Psoas muscle (tissue), 8 donors: ENCODE results near the gene CTDP1. TPM values are rescaled to one million over a fixed set of nuclear protein-coding genes. Genes with fewer than 3 reads are reported as not detected.
A peak's percentile ranks its signal among the peaks of the same experiment; 100 is the strongest.

Source experiments
- ATAC-seq, 4 donors: fragments of 200-7000 bp; cut with Tn5 transposase; one replicate each; pipeline ENCODE4 v1.9.1; 2020; ENCODE audit warnings: moderate library complexity in 3 of 4, mild to moderate bottlenecking in 2 of 4
- DNase-seq, 2 donors: peaks; one replicate each; pipeline ENCODE4 v3.0.0-alpha.2; 2020
- H3K27ac ChIP-seq: fragments of 200-600 bp; one replicate; pipeline ENCODE4 v1.8.0; 2022
- H3K27me3 ChIP-seq, 3 donors: fragments of 200-600 bp in 1 of 3; one replicate each; pipeline versions ENCODE4 v1.6.1 to v1.8.0; 2013 to 2022; ENCODE audit warnings: low read length in 2 of 3, mild to moderate bottlenecking in 2 of 3, moderate library complexity in 1 of 3; ENCODE audit not compliant: insufficient read depth in 3 of 3
- H3K36me3 ChIP-seq, 2 donors: fragments of 200-600 bp in 1 of 2; one replicate each; pipeline versions ENCODE4 v1.6.1 to v1.8.0; 2013 to 2022; ENCODE audit warnings: low read depth in 1 of 2, mild to moderate bottlenecking in 1 of 2, moderate library complexity in 1 of 2; ENCODE audit not compliant: insufficient read depth in 1 of 2
- H3K4me1 ChIP-seq: fragments of 200-600 bp; one replicate; pipeline ENCODE4 v1.8.0; 2022
- H3K4me3 ChIP-seq: fragments of 200-600 bp; one replicate; pipeline ENCODE4 v1.8.0; 2022; ENCODE audit warnings: mild to moderate bottlenecking
- H3K9me3 ChIP-seq: fragments of 200-600 bp; one replicate; pipeline ENCODE4 v1.8.0; 2022
- CTCF ChIP-seq: fragments of 200-600 bp; IDR thresholded peaks from one replicate; pipeline ENCODE4 v1.8.0; 2022; ENCODE audit warnings: antibody characterized with exemption
- WGBS, 3 donors: extraction: QIAGEN DNeasy Blood & Tissue Kit; methylation state at CpG; one replicate each; pipeline versions ENCODE4 v1.1.6 to v1.1.7; 2013; 5-methylcytosine and 5-hydroxymethylcytosine counted together
- intact Hi-C, 2 donors: fragments of 100-400 bp; cut with DNase I; formaldehyde crosslinking; loops; one replicate each; pipeline versions ENCODE4 v1.11.0 to v1.14.2; 2022
- polyA plus RNA-seq, 3 donors: library from polyadenylated mRNA; stranded (reverse); fragments of 200-250 nt; gene quantifications; one replicate each; pipeline ENCODE4 v1.2.3, GENCODE V29; 2013
- total RNA-seq, 4 donors: library from RNA; stranded (reverse); fragmentation: NEBNext Ultra II Directional in 2 of 4; extraction: Animal tissue kit (Norgen Biotek cat#: 25700) in 2 of 4; gene quantifications; one replicate each; pipeline versions ENCODE4 v1.2.1 to v1.2.4, GENCODE V29; 2021 to 2023
- donor health status: healthy with polysubstance abuse.
- donor health status: DM: no; HTN: no; CAD: no; lungs with moderate emphysema.
- donor health status: Bipolar disorder and iron deficiency.
- donor health status: healthy.
- donor health status: DM: yes; HTN: yes; CAD: no.
- donor health status: DM: no; HTN: no; CAD: no.
- donor health status: DM: no; HTN: no; CAD: no.
- donor health status: DM: yes; HTN: yes; CAD: no.

Gene CTDP1
- total and polyA plus RNA-seq, 7 donors = 7.6 to 21.6 (median 12.4) TPM

- Histone ChIP-seq H3K9me3 (peaks cover 16% of the 10 kb centered on the region), H3K4me3 (no peak overlapping the region), H3K27ac (no peak overlapping the region), H3K4me1 (no peaks in the 10 kb centered on the region), H3K36me3 (peaks cover 2 to 67% of the 10 kb centered on the region in 2 donors), H3K27me3 (no peaks in the 10 kb centered on the region)
- ATAC-seq (no peak), DNase-seq (no peak)
- intact Hi-C loops = no loop called here
- 95 to 96% (median 96%) methylated on average over 62 to 63 of the region's 63 CpGs for WGBS, 3 donors
- TF ChIP-seq CTCF = no peak
These were observed 55.7 kb downstream of the CTDP1 start for GRCh38 chr18:79735071-79735980.

- ATAC-seq = peak in 2 of 4 donors; percentile 21
- no peak for TF ChIP-seq CTCF
- Histone ChIP-seq H3K4me1 (no peaks in the 10 kb centered on the region), H3K4me3 (no peak overlapping the region), H3K27me3 (no peaks in the 10 kb centered on the region), H3K27ac (no peak overlapping the region), H3K36me3 (peaks cover 2 to 58% of the 10 kb centered on the region in 2 donors), H3K9me3 (peaks cover 15% of the 10 kb centered on the region)
- WGBS, 3 donors = 93 to 97% (median 94%) methylated on average over 24 to 25 of the region's 25 CpGs
- DNase-seq = no peak
- intact Hi-C loops = no loop called here
These were observed 56.6 kb downstream of the CTDP1 start for GRCh38 chr18:79736230-79736629.

- Histone ChIP-seq H3K4me1 (no peaks in the 10 kb centered on the region), H3K27ac (no peak overlapping the region), H3K9me3 (peaks cover 9% of the 10 kb centered on the region), H3K27me3 (no peaks in the 10 kb centered on the region), H3K4me3 (no peak overlapping the region), H3K36me3 (peaks cover 2 to 53% of the 10 kb centered on the region in 2 donors)
- WGBS, 3 donors = 94 to 97% (median 96%) methylated on average over 24 of the region's 24 CpGs
- intact Hi-C loops = no loop called here
- ATAC-seq = no peak
- no peak for TF ChIP-seq CTCF
- no peak for DNase-seq
These were observed 57.2 kb downstream of the CTDP1 start for GRCh38 chr18:79736846-79737245.

- no peak for DNase-seq
- peaks cover 7% of the 10 kb centered on the region for H3K9me3 ChIP-seq
- peaks cover 2 to 54% of the 10 kb centered on the region in 2 donors for H3K36me3 ChIP-seq
- H3K27me3 ChIP-seq = no peaks in the 10 kb centered on the region
- intact Hi-C loops = no loop called here
- no peak overlapping the region for H3K4me3 ChIP-seq
- no peaks in the 10 kb centered on the region for H3K4me1 ChIP-seq
- ATAC-seq = no peak
- WGBS, 3 donors = 90 to 96% (median 94%) methylated on average over 17 of the region's 17 CpGs
- TF ChIP-seq CTCF = no peak
- no peak overlapping the region for H3K27ac ChIP-seq
These were observed 57.8 kb downstream of the CTDP1 start for GRCh38 chr18:79737426-79737825.
